NB4 (cell line): ENCODE measurements around the gene UGGT1.

Experiments used
- MYC ChIP-seq: IDR thresholded peaks from 2 replicates; pipeline ENCODE4 v1.6.1; 2011; ENCODE audit warnings: low read depth, low read length
- POLR2A ChIP-seq: IDR thresholded peaks from 2 replicates; pipeline ENCODE4 v1.6.1; 2011; ENCODE audit warnings: mild to moderate bottlenecking; ENCODE audit not compliant: insufficient read length; ENCODE audit errors: extremely low read depth
- TF ChIP-seq, protein P1 (sequence below): IDR thresholded peaks from 2 replicates; pipeline ENCODE4 v1.6.1; 2011; ENCODE audit warnings: low read depth, low read length
- TF ChIP-seq, protein P2 (sequence below): IDR thresholded peaks from one replicate; pipeline ENCODE4 v1.5.1; 2012; ENCODE audit warnings: low read depth, low read length

DNA sequence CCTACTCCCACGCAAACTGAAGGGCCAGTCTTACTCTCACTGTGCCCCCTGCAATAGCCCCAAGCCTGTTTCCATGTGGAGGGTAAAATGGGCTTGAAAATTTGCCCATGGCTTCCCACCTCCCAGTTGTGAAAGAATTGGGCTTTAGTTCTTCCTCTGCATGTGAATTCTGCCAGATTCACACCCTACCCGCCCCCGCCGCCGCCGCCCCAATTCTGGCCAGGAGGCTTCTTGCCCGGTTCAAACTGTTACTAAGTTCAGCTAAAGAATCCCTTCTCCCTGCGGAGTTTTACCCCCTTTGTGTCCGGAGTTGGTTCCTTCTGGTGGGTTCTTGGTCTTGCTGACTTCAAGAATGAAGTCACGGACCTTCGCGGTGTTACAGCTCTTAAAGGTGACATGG, 37.7 kb upstream of the UGGT1 start:
- TF ChIP-seq, protein P1, sequence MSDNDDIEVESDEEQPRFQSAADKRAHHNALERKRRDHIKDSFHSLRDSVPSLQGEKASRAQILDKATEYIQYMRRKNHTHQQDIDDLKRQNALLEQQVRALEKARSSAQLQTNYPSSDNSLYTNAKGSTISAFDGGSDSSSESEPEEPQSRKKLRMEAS, result no peak
- TF ChIP-seq, protein P2, sequence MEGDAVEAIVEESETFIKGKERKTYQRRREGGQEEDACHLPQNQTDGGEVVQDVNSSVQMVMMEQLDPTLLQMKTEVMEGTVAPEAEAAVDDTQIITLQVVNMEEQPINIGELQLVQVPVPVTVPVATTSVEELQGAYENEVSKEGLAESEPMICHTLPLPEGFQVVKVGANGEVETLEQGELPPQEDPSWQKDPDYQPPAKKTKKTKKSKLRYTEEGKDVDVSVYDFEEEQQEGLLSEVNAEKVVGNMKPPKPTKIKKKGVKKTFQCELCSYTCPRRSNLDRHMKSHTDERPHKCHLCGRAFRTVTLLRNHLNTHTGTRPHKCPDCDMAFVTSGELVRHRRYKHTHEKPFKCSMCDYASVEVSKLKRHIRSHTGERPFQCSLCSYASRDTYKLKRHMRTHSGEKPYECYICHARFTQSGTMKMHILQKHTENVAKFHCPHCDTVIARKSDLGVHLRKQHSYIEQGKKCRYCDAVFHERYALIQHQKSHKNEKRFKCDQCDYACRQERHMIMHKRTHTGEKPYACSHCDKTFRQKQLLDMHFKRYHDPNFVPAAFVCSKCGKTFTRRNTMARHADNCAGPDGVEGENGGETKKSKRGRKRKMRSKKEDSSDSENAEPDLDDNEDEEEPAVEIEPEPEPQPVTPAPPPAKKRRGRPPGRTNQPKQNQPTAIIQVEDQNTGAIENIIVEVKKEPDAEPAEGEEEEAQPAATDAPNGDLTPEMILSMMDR, result no peak
- no peak for TF ChIP-seq POLR2A
- no peak for TF ChIP-seq MYC
